GM19023 (cell line): ENCODE results near the gene S100Z.
A peak's percentile ranks its signal among the peaks of the same experiment; 100 is the strongest.
"Not testable (repeated sequence)": the region's sequence is repeated elsewhere in the genome, so short reads cannot be mapped to it uniquely, and the experiment has no call there.

Experiments
- ATAC-seq: cut with Tn5 transposase; IDR thresholded peaks from one replicate; pipeline ENCODE4 v1.9.1; 2021; ENCODE audit warnings: mild to moderate bottlenecking, moderate library complexity; ENCODE audit not compliant: unreplicated experiment

Gene S100Z

DNA sequence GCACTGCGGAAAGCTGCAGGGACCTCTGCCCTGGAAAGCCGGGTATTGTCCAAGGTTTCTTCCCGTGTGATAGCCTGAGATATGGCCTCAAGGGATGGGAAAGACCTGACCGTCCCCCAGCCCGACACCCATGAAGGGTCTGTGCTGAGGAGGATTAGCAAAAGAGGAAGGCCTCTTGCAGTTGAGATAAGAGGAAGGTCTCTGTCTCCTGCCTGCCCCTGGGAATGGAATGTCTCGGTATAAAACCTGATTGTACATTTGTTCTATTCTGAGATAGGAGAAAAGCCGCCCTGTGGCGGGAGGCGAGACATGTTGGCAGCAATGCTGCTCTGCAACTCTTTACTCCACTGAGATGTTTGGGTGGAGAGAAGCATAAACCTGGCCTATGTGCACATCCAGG, 95.4 kb downstream of the S100Z start:
- ATAC-seq = not testable (repeated sequence)

- ATAC-seq = no peak
Measured at GRCh38 chr5:76946090-76946489, 96.3 kb downstream of the S100Z start.

DNA sequence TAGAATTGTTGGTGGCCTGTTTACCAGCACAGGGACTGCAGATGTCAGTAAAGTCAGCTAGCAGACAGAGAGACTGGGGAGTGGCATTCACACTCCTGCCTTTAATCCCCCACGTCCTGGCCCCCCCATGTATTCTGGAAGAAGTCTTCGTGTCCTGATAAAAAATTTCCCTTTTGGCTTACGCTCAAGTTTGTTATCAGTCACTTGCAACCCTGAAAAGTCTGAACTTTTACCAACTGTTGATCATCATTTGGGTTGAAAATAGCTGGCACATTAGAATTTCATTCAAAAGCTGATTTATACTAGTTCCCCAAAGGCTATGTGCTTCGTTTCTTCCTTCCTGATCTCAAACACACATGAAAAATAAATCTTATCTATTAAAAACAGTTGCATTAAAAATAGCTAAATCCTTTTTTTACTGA, 97.3 kb downstream of the S100Z start:
- no peak for ATAC-seq

DNA sequence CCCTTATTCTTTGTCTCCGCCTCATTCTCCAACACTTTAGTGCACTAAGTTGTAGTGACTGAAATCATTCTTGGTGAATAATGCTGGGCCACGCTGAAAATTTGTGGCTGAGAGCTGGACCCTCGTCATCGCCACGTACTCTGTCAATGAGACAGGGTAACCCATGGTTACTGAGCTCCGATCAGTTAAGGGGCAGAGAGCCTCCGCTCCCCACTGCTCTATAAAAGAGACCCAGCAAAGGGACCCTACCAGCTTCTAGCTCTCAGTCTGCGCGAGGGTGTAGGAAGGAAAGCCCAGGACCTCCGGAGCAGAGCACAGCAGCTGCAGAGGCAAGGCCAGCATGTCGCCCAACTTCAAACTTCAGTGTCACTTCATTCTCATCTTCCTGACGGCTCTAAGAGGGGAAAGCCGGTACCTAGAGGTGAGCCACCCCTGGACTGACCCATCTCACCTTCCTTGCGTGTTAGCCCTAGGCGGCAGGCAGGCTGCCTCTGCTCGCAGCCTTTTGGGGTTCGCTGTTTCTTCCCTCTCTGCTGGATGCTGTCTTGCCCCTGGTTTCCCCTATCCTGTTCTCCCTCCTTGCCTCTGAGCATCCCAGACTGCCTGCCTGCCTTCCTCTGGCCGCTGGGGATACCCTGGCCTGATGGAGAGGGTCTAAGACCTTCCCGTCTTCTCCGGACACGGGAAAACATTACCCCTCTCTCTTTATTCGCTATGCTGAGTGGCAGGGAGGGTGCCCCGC, 103.2 kb downstream of the S100Z start, which contains the start of gene CRHBP:
Gene CRHBP, plus strand, starts transcription at position 251 of the 742 bp plus-strand sequence. Its CDS starts 90 bp downstream, at position 341.
- ATAC-seq = no peak

DNA sequence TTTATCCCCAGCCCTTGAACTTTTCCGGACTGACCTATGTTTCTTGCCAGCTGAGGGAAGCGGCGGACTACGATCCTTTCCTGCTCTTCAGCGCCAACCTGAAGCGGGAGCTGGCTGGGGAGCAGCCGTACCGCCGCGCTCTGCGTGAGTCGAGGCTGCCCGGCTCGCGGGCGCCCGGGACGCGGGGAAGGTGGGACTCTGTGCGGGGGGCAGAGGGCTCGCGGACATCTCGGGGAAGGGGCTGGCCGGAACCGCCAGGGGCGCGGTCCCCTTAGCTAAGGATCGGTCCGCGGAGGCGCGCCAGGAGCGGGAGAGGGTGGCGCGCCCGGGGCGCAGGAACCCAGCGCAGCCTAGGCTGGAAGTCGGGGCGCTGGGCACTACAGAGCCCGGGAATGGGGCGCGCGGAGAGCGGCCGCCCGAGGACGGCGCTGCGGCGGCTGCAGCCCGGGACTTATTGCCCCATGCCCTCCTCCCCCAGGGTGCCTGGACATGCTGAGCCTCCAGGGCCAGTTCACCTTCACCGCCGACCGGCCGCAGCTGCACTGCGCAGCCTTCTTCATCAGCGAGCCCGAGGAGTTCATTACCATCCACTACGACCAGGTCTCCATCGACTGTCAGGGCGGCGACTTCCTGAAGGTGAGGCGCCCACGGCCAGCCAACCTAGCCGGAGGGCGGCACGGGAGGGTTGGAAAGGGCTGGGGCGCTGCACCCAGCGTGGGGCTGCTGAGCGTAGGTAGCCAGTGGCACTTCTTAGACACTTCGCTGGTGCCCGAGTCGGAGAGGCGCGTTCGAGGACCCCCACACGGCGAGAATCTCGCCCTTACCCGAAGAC, 104.0 kb downstream of the S100Z start:
- ATAC-seq = no peak

DNA sequence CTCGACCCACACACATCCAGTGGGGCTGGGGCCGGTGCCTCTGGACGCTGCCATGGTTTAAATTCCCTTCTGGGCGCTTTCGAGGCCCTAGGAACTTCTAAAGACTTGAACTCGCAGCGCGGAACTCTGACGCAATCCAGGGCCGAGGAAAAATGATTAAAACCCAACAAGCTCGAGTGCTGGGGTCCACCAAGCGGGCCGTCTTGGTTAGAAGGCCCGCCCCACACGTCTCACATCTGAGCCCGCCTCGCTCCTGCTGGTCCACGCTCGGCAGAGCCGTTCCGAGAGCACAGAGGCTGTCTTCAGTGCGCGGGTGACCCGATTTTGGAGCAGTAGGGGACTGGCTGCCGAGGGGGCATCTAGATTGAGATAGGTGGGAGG, 104.6 kb downstream of the S100Z start:
- ATAC-seq = no peak

DNA sequence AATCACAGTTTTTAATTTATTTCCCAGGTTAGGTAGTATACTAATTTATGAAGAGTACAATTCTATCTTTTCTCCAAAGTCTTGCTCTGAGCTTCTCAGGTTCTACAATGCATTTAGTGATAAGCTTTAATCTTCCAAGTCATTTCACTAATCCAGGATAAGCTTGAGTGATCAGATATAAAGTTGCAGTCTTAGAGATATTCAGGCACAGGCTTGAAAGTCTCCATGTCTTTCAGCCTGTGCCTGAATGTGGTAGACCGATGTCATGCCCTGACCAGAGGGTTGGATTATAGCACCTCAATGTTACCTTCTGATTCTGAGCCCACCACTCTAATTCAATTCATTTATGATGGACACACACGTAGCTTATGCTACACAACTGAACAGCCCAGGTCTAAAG, 106.2 kb downstream of the S100Z start:
- ATAC-seq = no peak

DNA sequence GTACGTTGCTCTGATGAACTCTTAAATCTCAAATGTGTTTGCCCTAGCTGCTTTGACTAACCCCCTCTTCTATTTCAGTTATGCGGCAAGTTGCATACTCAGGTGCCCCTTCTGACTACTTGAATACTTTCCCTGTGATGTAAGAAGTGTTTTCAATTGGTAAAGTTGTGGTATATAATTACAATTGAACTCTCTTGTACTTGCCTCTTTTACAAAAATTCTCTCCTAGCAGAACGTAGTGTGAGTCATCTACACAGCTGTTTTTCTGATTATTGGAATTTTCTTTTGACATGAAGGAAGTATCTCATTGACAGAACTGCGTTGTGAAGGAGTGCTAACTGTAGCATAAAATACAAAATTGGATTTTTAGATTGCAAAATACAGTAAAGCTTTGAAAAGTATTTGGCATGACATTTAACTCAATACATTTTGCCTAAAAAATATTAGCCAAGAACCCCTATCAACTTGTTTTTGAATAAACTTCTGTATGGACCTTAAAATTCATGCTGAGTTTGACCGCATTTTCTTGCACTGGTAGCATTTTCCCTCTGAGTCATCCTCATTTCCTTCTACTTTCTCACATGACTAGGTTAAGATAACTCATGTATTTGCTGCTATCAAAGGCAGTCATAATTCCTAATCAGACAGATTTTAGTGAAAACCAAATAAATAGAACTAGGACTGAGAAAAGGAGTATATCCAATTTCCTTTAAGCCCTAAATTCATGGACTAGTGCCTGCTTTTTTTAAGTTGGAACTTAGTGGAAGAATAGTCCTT, 109.4 kb downstream of the S100Z start:
- no peak for ATAC-seq

DNA sequence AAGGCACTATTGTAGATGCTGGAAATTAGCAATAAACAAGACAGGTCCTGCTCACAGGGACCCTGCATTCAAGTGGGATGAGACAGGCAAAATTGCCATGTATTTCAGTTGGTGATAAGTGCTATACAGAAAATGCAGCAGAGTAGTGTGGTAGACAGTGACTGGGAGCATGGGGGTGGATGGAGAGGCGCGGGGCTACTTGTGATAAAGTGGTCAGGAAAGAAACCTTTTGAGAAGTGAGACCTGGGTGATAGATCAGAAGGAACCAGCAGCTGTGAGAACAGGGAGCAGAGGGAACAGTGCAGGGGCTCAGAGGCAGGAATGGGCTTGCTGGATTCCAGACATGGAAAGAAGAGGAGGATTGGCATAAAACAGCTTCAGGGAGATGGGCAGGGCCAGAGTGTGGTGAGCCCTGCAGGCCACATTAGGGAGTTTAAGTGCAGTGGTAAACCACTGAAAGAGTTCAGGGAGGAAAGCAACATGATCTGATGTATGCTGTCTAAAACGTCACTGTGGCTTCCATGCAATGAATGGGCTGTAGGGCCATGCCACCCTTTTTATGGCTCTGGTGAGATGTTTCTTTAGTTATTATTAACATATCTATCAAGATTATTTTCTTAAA, 110.3 kb downstream of the S100Z start:
- ATAC-seq = peak; percentile 74

- ATAC-seq = no peak
Measured at GRCh38 chr5:76964060-76964459, 114.2 kb downstream of the S100Z start.
